ENCODE measurements around the gene FOXJ3.

Gene FOXJ3

GRCh38 chr1:42144711-42145388 is 190.2 kb downstream of the FOXJ3 start:
- DNase-seq (ENCODE audit: low read depth in 2 of 2) = no peak

GRCh38 chr1:42143896-42144710 is 190.9 kb downstream of the FOXJ3 start:
- no peak for DNase-seq (ENCODE audit: low read depth in 2 of 2)

GRCh38 chr1:42142894-42143675 is 191.9 kb downstream of the FOXJ3 start:
- no peak for DNase-seq (ENCODE audit: low read depth in 2 of 2)

- no peak for DNase-seq (ENCODE audit: low read depth in 2 of 2)
These were observed 193.1 kb downstream of the FOXJ3 start for GRCh38 chr1:42141978-42142377.

GRCh38 chr1:42140191-42140590 is 194.8 kb downstream of the FOXJ3 start:
- DNase-seq (ENCODE audit: low read depth in 2 of 2) = no peak

GRCh38 chr1:42139444-42139843 is 195.6 kb downstream of the FOXJ3 start:
- no peak for DNase-seq (ENCODE audit: low read depth in 2 of 2)

GRCh38 chr1:42138586-42138985 is 196.4 kb downstream of the FOXJ3 start:
- DNase-seq (ENCODE audit: low read depth in 2 of 2) = no peak

GRCh38 chr1:42137766-42138165 is 197.3 kb downstream of the FOXJ3 start:
- DNase-seq (ENCODE audit: low read depth in 2 of 2) = no peak

GRCh38 chr1:42136466-42136865 is 198.6 kb downstream of the FOXJ3 start:
- no peak for DNase-seq (ENCODE audit: low read depth in 2 of 2)

GRCh38 chr1:42135426-42135825 is 199.6 kb downstream of the FOXJ3 start:
- DNase-seq (ENCODE audit: low read depth in 2 of 2) = no peak

- no peak for DNase-seq (ENCODE audit: low read depth in 2 of 2)
These were observed 201.1 kb downstream of the FOXJ3 start for GRCh38 chr1:42133809-42134526.

GRCh38 chr1:42133390-42133789 is 201.6 kb downstream of the FOXJ3 start:
- DNase-seq (ENCODE audit: low read depth in 2 of 2) = no peak

- DNase-seq (ENCODE audit: low read depth in 2 of 2) = no peak
These were observed 204.9 kb downstream of the FOXJ3 start for GRCh38 chr1:42130061-42130660.

- no peak for DNase-seq (ENCODE audit: low read depth in 2 of 2)
These were observed 206.1 kb downstream of the FOXJ3 start for GRCh38 chr1:42128964-42129363.

GRCh38 chr1:42128499-42128898 is 206.5 kb downstream of the FOXJ3 start:
- DNase-seq (ENCODE audit: low read depth in 2 of 2) = no peak

GRCh38 chr1:42127767-42128166 is 207.3 kb downstream of the FOXJ3 start:
- no peak for DNase-seq (ENCODE audit: low read depth in 2 of 2)
